Measurements from ENCODE around the gene PBX1. TPM values are rescaled to one million over a fixed set of nuclear protein-coding genes. Genes with fewer than 3 reads are reported as not detected.

The PBX1 gene
- total RNA-seq, 3 donors from 2014 or later (not counting 1 experiment from before 2014, with no cell fraction given): 0.54 to 3.5 (median 1.4) TPM

GRCh38 chr1:164846731-164847691 is 288.0 kb downstream of the PBX1 start:
- Mint-ChIP-seq H3K27ac (no peak overlapping the region), H3K27me3 (ENCODE audit: low read depth in 2 of 2) (peaks cover 4 to 17% of the 10 kb centered on the region in 2 donors), H3K4me3 (no peak overlapping the region), H3K36me3 (no peaks in the 10 kb centered on the region), H3K4me1 (no peaks in the 10 kb centered on the region), H3K9me3 (peaks cover 0 to 2% of the 10 kb centered on the region in 2 donors)
- WGBS (ENCODE audit: insufficient coverage): 93% methylated on average over 13 of the region's 13 CpGs
- no peak for TF ChIP-seq CTCF (IDR thresholded peaks at IDR 0.05)
- no peaks in the 10 kb centered on the region for H3K9me3 ChIP-seq (ENCODE audit: control insufficient read depth, insufficient read depth, low read length)
- no peaks in the 10 kb centered on the region for H3K36me3 ChIP-seq (ENCODE audit: control insufficient read depth, insufficient read depth, low read length)
- DNase-seq (no peak), ATAC-seq (no peak)
- H3K27ac ChIP-seq (ENCODE audit: low read length): no peak overlapping the region
- H3K4me3 ChIP-seq (ENCODE audit: low read length): no peak overlapping the region
- H3K4me1 ChIP-seq (ENCODE audit: control insufficient read depth, insufficient read depth, low read length): no peaks in the 10 kb centered on the region
- intact Hi-C loops (cut with micrococcal nuclease): no loop called here
- H3K27me3 ChIP-seq (ENCODE audit: control insufficient read depth, insufficient read depth, low read length): no peaks in the 10 kb centered on the region

DNA sequence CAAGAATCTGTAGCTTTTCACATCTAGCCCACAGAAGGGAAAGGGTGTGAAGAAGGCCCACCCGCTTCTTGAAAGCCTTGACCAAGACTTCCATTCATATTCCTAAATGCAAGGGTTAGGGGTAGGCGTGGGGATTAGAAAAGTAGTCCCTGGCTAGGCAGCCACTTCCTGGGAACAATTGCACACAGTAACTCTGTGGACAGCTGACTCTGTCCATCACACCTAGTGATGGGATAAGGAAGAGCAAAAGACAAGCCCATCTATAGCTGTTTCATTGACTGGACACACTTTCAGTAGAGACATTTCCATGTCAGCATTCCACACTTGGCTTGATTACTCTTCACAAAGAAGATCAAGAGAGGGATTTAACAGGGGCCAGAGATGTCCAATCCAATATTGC is 294.2 kb downstream of the PBX1 start:
- Histone ChIP-seq H3K9me3 (ENCODE audit: control insufficient read depth, insufficient read depth, low read length) (no peaks in the 10 kb centered on the region), H3K27me3 (ENCODE audit: control insufficient read depth, insufficient read depth, low read length) (no peaks in the 10 kb centered on the region), H3K4me3 (ENCODE audit: low read length) (no peak overlapping the region), H3K4me1 (ENCODE audit: control insufficient read depth, insufficient read depth, low read length) (no peaks in the 10 kb centered on the region), H3K36me3 (ENCODE audit: control insufficient read depth, insufficient read depth, low read length) (no peaks in the 10 kb centered on the region), H3K27ac (ENCODE audit: low read length) (no peak overlapping the region)
- Mint-ChIP-seq H3K36me3 (no peaks in the 10 kb centered on the region), H3K27me3 (ENCODE audit: low read depth in 2 of 2) (peaks cover 6 to 21% of the 10 kb centered on the region in 2 donors), H3K9me3 (peaks cover 0 to 4% of the 10 kb centered on the region in 2 donors), H3K4me1 (no peaks in the 10 kb centered on the region), H3K4me3 (no peak overlapping the region), H3K27ac (no peak overlapping the region)
- WGBS (ENCODE audit: insufficient coverage): 60% methylated on average over 1 of the region's 2 CpGs
- ATAC-seq (no peak), DNase-seq (no peak)
- TF ChIP-seq CTCF (IDR thresholded peaks at IDR 0.05): no peak
- intact Hi-C loops (cut with micrococcal nuclease): no loop called here

- Histone ChIP-seq H3K4me3 (ENCODE audit: low read length) (no peak overlapping the region), H3K4me1 (ENCODE audit: control insufficient read depth, insufficient read depth, low read length) (no peaks in the 10 kb centered on the region), H3K9me3 (ENCODE audit: control insufficient read depth, insufficient read depth, low read length) (no peaks in the 10 kb centered on the region), H3K36me3 (ENCODE audit: control insufficient read depth, insufficient read depth, low read length) (no peaks in the 10 kb centered on the region), H3K27ac (ENCODE audit: low read length) (no peak overlapping the region), H3K27me3 (ENCODE audit: control insufficient read depth, insufficient read depth, low read length) (no peaks in the 10 kb centered on the region)
- Mint-ChIP-seq H3K4me3 (no peak overlapping the region), H3K36me3 (no peaks in the 10 kb centered on the region), H3K27ac (no peak overlapping the region), H3K27me3 (ENCODE audit: low read depth in 2 of 2) (peaks cover 4 to 6% of the 10 kb centered on the region in 2 donors), H3K9me3 (peaks cover 0 to 2% of the 10 kb centered on the region in 2 donors), H3K4me1 (no peaks in the 10 kb centered on the region)
- ATAC-seq: no peak
- DNase-seq: no peak
- 89% methylated on average over 2 of the region's 2 CpGs for WGBS (ENCODE audit: insufficient coverage)
- no peak for TF ChIP-seq CTCF (IDR thresholded peaks at IDR 0.05)
- intact Hi-C loops (cut with micrococcal nuclease): no loop called here
Measured at GRCh38 chr1:164855716-164856329, 296.8 kb downstream of the PBX1 start.
